ENCODE data around the gene ANKRD13B. TPM values are rescaled to one million over a fixed set of nuclear protein-coding genes. Genes with fewer than 3 reads are reported as not detected.

The ANKRD13B gene
- total and polyA plus RNA-seq, 8 donors = 1.0 to 5.8 (median 3.5) TPM

- no peaks in the 10 kb centered on the region for H3K9me3 ChIP-seq
- 77 to 89% methylated on average over 2 of the region's 2 CpGs for WGBS, 2 donors
- H3K4me3 ChIP-seq = no peak overlapping the region
- no peak for TF ChIP-seq CTCF (IDR thresholded peaks at IDR 0.05)
- no peaks in the 10 kb centered on the region for H3K4me1 ChIP-seq
- DNase-seq (no peak), ATAC-seq (no peak), FAIRE-seq (no peak)
- H3K27ac ChIP-seq = no peak overlapping the region
- no peaks in the 10 kb centered on the region for H3K36me3 ChIP-seq
- intact Hi-C loops (cut with DNase I) = loop anchor here in 1 of 3 donors (10.0 kb wide), 1 partner anchor 134 kb away; no protein-coding TSS in a partner anchor
- no peaks in the 10 kb centered on the region for H3K27me3 ChIP-seq
Observed at GRCh38 chr17:29640413-29640812, 47.5 kb downstream of the ANKRD13B start.

- Histone ChIP-seq H3K4me3 (no peak overlapping the region), H3K9me3 (no peaks in the 10 kb centered on the region), H3K27ac (no peak overlapping the region), H3K4me1 (no peaks in the 10 kb centered on the region), H3K27me3 (no peaks in the 10 kb centered on the region), H3K36me3 (no peaks in the 10 kb centered on the region)
- intact Hi-C loops (cut with DNase I) = loop anchor here in 1 of 3 donors (10.0 kb wide), 1 partner anchor 134 kb away; no protein-coding TSS in a partner anchor
- ATAC-seq (no peak), DNase-seq (no peak), FAIRE-seq (no peak)
- 85 to 90% methylated on average over 7 of the region's 7 CpGs for WGBS, 2 donors
- no peak for TF ChIP-seq CTCF (IDR thresholded peaks at IDR 0.05)
Observed at GRCh38 chr17:29640981-29641642, 48.2 kb downstream of the ANKRD13B start.

GRCh38 chr17:29642171-29642611, 49.3 kb downstream of the ANKRD13B start:
- DNase-seq (no peak), FAIRE-seq (no peak), ATAC-seq (no peak)
- Histone ChIP-seq H3K27ac (no peak overlapping the region), H3K36me3 (no peaks in the 10 kb centered on the region), H3K4me1 (no peaks in the 10 kb centered on the region), H3K27me3 (no peaks in the 10 kb centered on the region), H3K9me3 (no peaks in the 10 kb centered on the region), H3K4me3 (no peak overlapping the region)
- WGBS, 2 donors = 88 to 92% methylated on average over 2 of the region's 2 CpGs
- intact Hi-C loops (cut with DNase I) = loop anchor here in 1 of 3 donors (10.0 kb wide), 1 partner anchor 133 kb away; no protein-coding TSS in a partner anchor
- no peak for TF ChIP-seq CTCF (IDR thresholded peaks at IDR 0.05)

- H3K36me3 ChIP-seq = no peaks in the 10 kb centered on the region
- WGBS, 2 donors = 74 to 94% methylated on average over 1 of the region's 1 CpG
- ATAC-seq = no peak
- DNase-seq = no peak
- no peak for TF ChIP-seq CTCF (IDR thresholded peaks at IDR 0.05)
- FAIRE-seq = no peak
- H3K27me3 ChIP-seq = no peaks in the 10 kb centered on the region
- H3K9me3 ChIP-seq = no peaks in the 10 kb centered on the region
- no peaks in the 10 kb centered on the region for H3K4me1 ChIP-seq
- intact Hi-C loops (cut with DNase I) = loop anchor here in 1 of 3 donors (10.0 kb wide), 1 partner anchor 131 kb away; no protein-coding TSS in a partner anchor
- no peak overlapping the region for H3K27ac ChIP-seq
- no peak overlapping the region for H3K4me3 ChIP-seq
Observed at GRCh38 chr17:29643817-29644160, 50.9 kb downstream of the ANKRD13B start.

- H3K4me3 ChIP-seq = no peak overlapping the region
- ATAC-seq (peak in 3 of 4 donors; percentile 50 to 63 (median 62)), FAIRE-seq (no peak), DNase-seq (peak in 1 of 6 donors; percentile 12)
- H3K9me3 ChIP-seq = no peaks in the 10 kb centered on the region
- 73 to 79% methylated on average over 5 of the region's 5 CpGs for WGBS, 2 donors
- intact Hi-C loops (cut with DNase I) = loop anchor here in 1 of 3 donors (10.0 kb wide), 1 partner anchor 129 kb away; no protein-coding TSS in a partner anchor
- no peaks in the 10 kb centered on the region for H3K27me3 ChIP-seq
- no peak overlapping the region for H3K27ac ChIP-seq
- no peaks in the 10 kb centered on the region for H3K36me3 ChIP-seq
- no peaks in the 10 kb centered on the region for H3K4me1 ChIP-seq
- TF ChIP-seq CTCF (IDR thresholded peaks at IDR 0.05) = no peak
Observed at GRCh38 chr17:29645515-29646051, 52.7 kb downstream of the ANKRD13B start.
